Keratinocyte (primary cell): Measurements from ENCODE around the gene MRGPRD. TPM values are rescaled to one million over a fixed set of nuclear protein-coding genes. Genes with fewer than 3 reads are reported as not detected.

Experiments used
- DNase-seq: peaks from one replicate; pipeline ENCODE4 v3.0.0-alpha.2; 2011; ENCODE audit warnings: low read depth, missing footprints, low spot score
- FAIRE-seq: peaks from 2 replicates; lab custom pipeline; 2011; peaks lifted over from hg19 to GRCh38; lab: Jason Lieb, UNC
- H2AFZ ChIP-seq: 2 replicates; pipeline ENCODE4 v1.6.0; 2012; ENCODE audit warnings: low read length, control low read depth, inconsistent platforms; ENCODE audit not compliant: control insufficient read depth
- H3K27ac ChIP-seq: 2 replicates; pipeline ENCODE4 v1.5.1; 2011; ENCODE audit warnings: low read length; ENCODE audit not compliant: control insufficient read depth, insufficient read depth
- H3K27me3 ChIP-seq: 3 replicates; pipeline ENCODE4 v1.6.0; 2011; ENCODE audit warnings: low read length; ENCODE audit not compliant: control insufficient read depth, insufficient read depth; ENCODE audit errors: extremely low read depth
- H3K36me3 ChIP-seq, 2 experiments: 2 replicates in 1 of 2; 3 replicates in 1 of 2; pipeline ENCODE4 v1.5.1; 2011; ENCODE audit warnings: low read length in 2 of 2, mild to moderate bottlenecking in 1 of 2; ENCODE audit not compliant: control insufficient read depth in 2 of 2, insufficient read depth in 2 of 2; ENCODE audit errors: extremely low read depth in 1 of 2
- H3K4me1 ChIP-seq: 3 replicates; pipeline ENCODE4 v1.5.1; 2011; ENCODE audit warnings: low read length; ENCODE audit not compliant: control insufficient read depth, insufficient read depth; ENCODE audit errors: extremely low read depth
- H3K4me2 ChIP-seq: 3 replicates; pipeline ENCODE4 v1.6.0; 2011; ENCODE audit warnings: low read depth, low read length; ENCODE audit not compliant: control insufficient read depth, insufficient read depth; ENCODE audit errors: extremely low read depth
- H3K4me3 ChIP-seq, 3 experiments: fragments of 200-600 bp in 1 of 3; sonication (generic) in 1 of 3; 2 replicates in 2 of 3; 3 replicates in 1 of 3; pipeline ENCODE4 v1.5.1; 2011 to 2016; ENCODE audit warnings: low read length in 3 of 3, mild to moderate bottlenecking in 3 of 3, control low read depth in 2 of 3, inconsistent platforms in 1 of 3, low read depth in 1 of 3, mixed read lengths in 1 of 3, mixed run types in 1 of 3, moderate library complexity in 1 of 3; ENCODE audit not compliant: control insufficient read depth in 2 of 3, insufficient read depth in 2 of 3; ENCODE audit errors: extremely low read depth in 1 of 3
- H3K79me2 ChIP-seq: 2 replicates; pipeline ENCODE4 v1.6.0; 2012; ENCODE audit warnings: low read length; ENCODE audit not compliant: control insufficient read depth, insufficient read depth
- H3K9ac ChIP-seq: 3 replicates; pipeline ENCODE4 v1.6.0; 2011; ENCODE audit warnings: low read length; ENCODE audit not compliant: control insufficient read depth, insufficient read depth; ENCODE audit errors: extremely low read depth
- H3K9me1 ChIP-seq: 3 replicates; pipeline ENCODE4 v1.6.0; 2011; ENCODE audit warnings: low read length; ENCODE audit not compliant: control insufficient read depth, insufficient read depth; ENCODE audit errors: extremely low read depth
- H3K9me3 ChIP-seq: 2 replicates; pipeline ENCODE4 v1.5.1; 2012; ENCODE audit warnings: low read depth, low read length; ENCODE audit not compliant: control insufficient read depth
- H4K20me1 ChIP-seq: 3 replicates; pipeline ENCODE4 v1.6.0; 2011; ENCODE audit warnings: low read length; ENCODE audit not compliant: control insufficient read depth, insufficient read depth; ENCODE audit errors: extremely low read depth
- EZH2 ChIP-seq: IDR thresholded peaks from one replicate; pipeline ENCODE4 v1.6.1; 2012; ENCODE audit warnings: inconsistent platforms, mild to moderate bottlenecking, low read length, moderate library complexity
- dilution Hi-C: fragments of 300-500 bp; cut with MboI; formaldehyde crosslinking; loops from one replicate; pipeline ENCODE4 v1.7.0; 2020; ENCODE audit warnings: low sequenced_read_pairs; ENCODE audit not compliant: extremely low pct_ligation_motif_present
- polyA plus RNA-seq, 5 experiments: library from polyadenylated mRNA; depleted of rRNA in 3 of 5; stranded (reverse) in 3 of 5; stranded (forward) in 1 of 5; unstranded in 1 of 5; fragments of >200 nt; gene quantifications; 1 replicate in 1 of 5; 2 replicates in 3 of 5; 3 replicates in 1 of 5; pipeline versions ENCODE4 v1.2.1 to v1.2.3, GENCODE V29; 2011 to 2012; ENCODE audit warnings: missing spikeins in 2 of 5, low read depth in 1 of 5, low replicate concordance in 1 of 5
- TF ChIP-seq, protein P1 (sequence below), 3 experiments: IDR thresholded peaks in 1 of 3; conservative IDR thresholded peaks in 1 of 3; optimal IDR thresholded peaks in 1 of 3; 2 replicates in 2 of 3; 3 replicates in 1 of 3; pipeline versions ENCODE3 to v1.5.1; 2011; ENCODE audit warnings: low read length in 3 of 3, mild to moderate bottlenecking in 3 of 3, moderate library complexity in 2 of 3, control low read depth in 1 of 3, inconsistent platforms in 1 of 3; ENCODE audit not compliant: insufficient read depth in 2 of 3; ENCODE audit errors: extremely low read depth in 1 of 3

The MRGPRD gene
- polyA plus RNA-seq, 1 donor (not counting 4 experiments of a cell fraction or from before 2014, with no cell fraction given): not detected

- Histone ChIP-seq H3K9me1 (no peaks in the 10 kb centered on the region), H3K4me3 (no peak overlapping the region), H3K4me2 (no peak overlapping the region), H4K20me1 (no peaks in the 10 kb centered on the region), H3K9ac (no peak overlapping the region), H3K36me3 (no peaks in the 10 kb centered on the region), H3K27me3 (peaks cover 9% of the 10 kb centered on the region), H2AFZ (no peak overlapping the region), H3K4me1 (no peaks in the 10 kb centered on the region), H3K9me3 (peaks cover 3% of the 10 kb centered on the region), H3K27ac (no peak overlapping the region), H3K79me2 (no peaks in the 10 kb centered on the region)
- FAIRE-seq (no peak), DNase-seq (no peak)
- TF ChIP-seq, protein P1, sequence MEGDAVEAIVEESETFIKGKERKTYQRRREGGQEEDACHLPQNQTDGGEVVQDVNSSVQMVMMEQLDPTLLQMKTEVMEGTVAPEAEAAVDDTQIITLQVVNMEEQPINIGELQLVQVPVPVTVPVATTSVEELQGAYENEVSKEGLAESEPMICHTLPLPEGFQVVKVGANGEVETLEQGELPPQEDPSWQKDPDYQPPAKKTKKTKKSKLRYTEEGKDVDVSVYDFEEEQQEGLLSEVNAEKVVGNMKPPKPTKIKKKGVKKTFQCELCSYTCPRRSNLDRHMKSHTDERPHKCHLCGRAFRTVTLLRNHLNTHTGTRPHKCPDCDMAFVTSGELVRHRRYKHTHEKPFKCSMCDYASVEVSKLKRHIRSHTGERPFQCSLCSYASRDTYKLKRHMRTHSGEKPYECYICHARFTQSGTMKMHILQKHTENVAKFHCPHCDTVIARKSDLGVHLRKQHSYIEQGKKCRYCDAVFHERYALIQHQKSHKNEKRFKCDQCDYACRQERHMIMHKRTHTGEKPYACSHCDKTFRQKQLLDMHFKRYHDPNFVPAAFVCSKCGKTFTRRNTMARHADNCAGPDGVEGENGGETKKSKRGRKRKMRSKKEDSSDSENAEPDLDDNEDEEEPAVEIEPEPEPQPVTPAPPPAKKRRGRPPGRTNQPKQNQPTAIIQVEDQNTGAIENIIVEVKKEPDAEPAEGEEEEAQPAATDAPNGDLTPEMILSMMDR (optimal IDR thresholded peaks at IDR 0.05 in 1 of 3, IDR thresholded peaks at IDR 0.05 in 1 of 3, conservative IDR thresholded peaks at IDR 0.05 in 1 of 3; ENCODE audit: extremely low read depth in 1 of 3, insufficient read depth in 2 of 3, low read length in 3 of 3): no peak
- dilution Hi-C loops: no loop called here
These were observed 13.6 kb downstream of the MRGPRD start for GRCh38 chr11:68966894-68967780.

GRCh38 chr11:68965901-68966853 lies 14.6 kb downstream of the MRGPRD start:
- H3K36me3 ChIP-seq: no peaks in the 10 kb centered on the region
- peaks cover 3% of the 10 kb centered on the region for H3K9me3 ChIP-seq
- H3K27me3 ChIP-seq: peaks cover 9% of the 10 kb centered on the region
- DNase-seq: no peak
- H3K79me2 ChIP-seq: no peaks in the 10 kb centered on the region
- no peak overlapping the region for H3K4me2 ChIP-seq
- no peak overlapping the region for H3K9ac ChIP-seq
- no peaks in the 10 kb centered on the region for H3K9me1 ChIP-seq
- no peaks in the 10 kb centered on the region for H4K20me1 ChIP-seq
- TF ChIP-seq EZH2: no peak
- TF ChIP-seq, protein P1 (optimal IDR thresholded peaks at IDR 0.05 in 1 of 3, IDR thresholded peaks at IDR 0.05 in 1 of 3, conservative IDR thresholded peaks at IDR 0.05 in 1 of 3; ENCODE audit: extremely low read depth in 1 of 3, insufficient read depth in 2 of 3, low read length in 3 of 3): no peak
- H2AFZ ChIP-seq: no peak overlapping the region
- H3K4me3 ChIP-seq: no peak overlapping the region
- no peaks in the 10 kb centered on the region for H3K4me1 ChIP-seq
- no peak overlapping the region for H3K27ac ChIP-seq
- dilution Hi-C loops: no loop called here
- no peak for FAIRE-seq
